A673 (cell line): ENCODE data around the gene PPM1F. TPM values are rescaled to one million over a fixed set of nuclear protein-coding genes. Genes with fewer than 3 reads are reported as not detected.
"Not testable (repeated sequence)": the region's sequence is repeated elsewhere in the genome, so short reads cannot be mapped to it uniquely, and the experiment has no call there.

Experiments used
- BruUV-seq: library from RNA; stranded (reverse); fragments of 400-500 nt; replicated peaks from 2 replicates; lab custom pipeline; 2021; lab: Mats Ljungman, UMichigan
- CTCF ChIA-PET: fragments of 300-600 bp; sonication (Branson Sonifier 250); formaldehyde crosslinking; loops from one replicate; lab custom pipeline; 2022; ENCODE audit warnings: antibody characterized with exemption; lab: Charles Lee
- POLR2A ChIA-PET: fragments of 300-600 bp; sonication (Branson Sonifier 250); formaldehyde crosslinking; loops from one replicate; lab custom pipeline; 2022; ENCODE audit warnings: antibody characterized with exemption; ENCODE audit not compliant: low non-redundant PET; lab: Charles Lee
- DNase-seq: peaks from one replicate; pipeline ENCODE4 v3.0.0-alpha.2; 2015; ENCODE audit warnings: low spot score
- H3K27ac ChIP-seq: fragments of 200-600 bp; sonication (generic); 2 replicates; pipeline ENCODE4 v1.5.1; 2016; ENCODE audit warnings: mixed run types, low read depth, mild to moderate bottlenecking, mixed read lengths, antibody characterized with exemption, low read length; ENCODE audit not compliant: poor library complexity, severe bottlenecking
- H3K27me3 ChIP-seq: fragments of 200-600 bp; sonication (generic); replicated peaks from 2 replicates; pipeline ENCODE4 v1.6.1; 2017; ENCODE audit warnings: mixed run types, low read depth, mild to moderate bottlenecking, mixed read lengths, antibody characterized with exemption, low read length; ENCODE audit not compliant: insufficient read depth, poor library complexity
- H3K36me3 ChIP-seq: fragments of 200-600 bp; sonication (generic); 2 replicates; pipeline ENCODE4 v1.6.1; 2016; ENCODE audit warnings: mixed run types, mild to moderate bottlenecking, mixed read lengths, antibody characterized with exemption, low read length; ENCODE audit not compliant: insufficient read depth, poor library complexity, severe bottlenecking
- H3K4me1 ChIP-seq: fragments of 200-600 bp; sonication (generic); 2 replicates; pipeline ENCODE4 v1.6.1; 2017; ENCODE audit warnings: mixed run types, mild to moderate bottlenecking, mixed read lengths, antibody characterized with exemption, low read length; ENCODE audit not compliant: insufficient read depth, poor library complexity, severe bottlenecking
- H3K4me3 ChIP-seq: fragments of 200-600 bp; sonication (generic); 2 replicates; pipeline ENCODE4 v1.5.1; 2016; ENCODE audit warnings: low read depth, mixed run types, mild to moderate bottlenecking, mixed read lengths, low read length; ENCODE audit not compliant: poor library complexity, severe bottlenecking
- H3K9me3 ChIP-seq: fragments of 200-600 bp; sonication (generic); 2 replicates; pipeline ENCODE4 v1.6.1; 2016; ENCODE audit warnings: mixed run types, low read depth, mild to moderate bottlenecking, mixed read lengths, antibody characterized with exemption, low read length; ENCODE audit not compliant: poor library complexity, severe bottlenecking
- EZH2 ChIP-seq: fragments of 200-600 bp; sonication (generic); IDR thresholded peaks from 2 replicates; pipeline ENCODE4 v1.6.1; 2017; ENCODE audit warnings: borderline replicate concordance, low read depth, mild to moderate bottlenecking, mixed read lengths, antibody characterized with exemption, low read length; ENCODE audit not compliant: poor library complexity, severe bottlenecking
- intact Hi-C: fragments of 100-400 bp; cut with micrococcal nuclease; formaldehyde crosslinking; loops from one replicate; pipeline ENCODE4 v1.10.0; 2022; ENCODE audit not compliant: unreplicated experiment
- total RNA-seq: library from RNA; stranded (reverse); gene quantifications from 2 replicates; pipeline ENCODE4 v1.2.3, GENCODE V29; 2021
- TF ChIP-seq, protein P1 (sequence below): fragments of 300-800, 200-600 bp; sonication (generic); conservative IDR thresholded peaks from 2 replicates; pipeline ENCODE4 v1.5.1; 2017; ENCODE audit warnings: low read depth, mild to moderate bottlenecking, antibody characterized with exemption, low read length, moderate library complexity, mixed read lengths

Gene PPM1F
- total RNA-seq, 1 experiment from 2014 or later = 101 TPM

DNA sequence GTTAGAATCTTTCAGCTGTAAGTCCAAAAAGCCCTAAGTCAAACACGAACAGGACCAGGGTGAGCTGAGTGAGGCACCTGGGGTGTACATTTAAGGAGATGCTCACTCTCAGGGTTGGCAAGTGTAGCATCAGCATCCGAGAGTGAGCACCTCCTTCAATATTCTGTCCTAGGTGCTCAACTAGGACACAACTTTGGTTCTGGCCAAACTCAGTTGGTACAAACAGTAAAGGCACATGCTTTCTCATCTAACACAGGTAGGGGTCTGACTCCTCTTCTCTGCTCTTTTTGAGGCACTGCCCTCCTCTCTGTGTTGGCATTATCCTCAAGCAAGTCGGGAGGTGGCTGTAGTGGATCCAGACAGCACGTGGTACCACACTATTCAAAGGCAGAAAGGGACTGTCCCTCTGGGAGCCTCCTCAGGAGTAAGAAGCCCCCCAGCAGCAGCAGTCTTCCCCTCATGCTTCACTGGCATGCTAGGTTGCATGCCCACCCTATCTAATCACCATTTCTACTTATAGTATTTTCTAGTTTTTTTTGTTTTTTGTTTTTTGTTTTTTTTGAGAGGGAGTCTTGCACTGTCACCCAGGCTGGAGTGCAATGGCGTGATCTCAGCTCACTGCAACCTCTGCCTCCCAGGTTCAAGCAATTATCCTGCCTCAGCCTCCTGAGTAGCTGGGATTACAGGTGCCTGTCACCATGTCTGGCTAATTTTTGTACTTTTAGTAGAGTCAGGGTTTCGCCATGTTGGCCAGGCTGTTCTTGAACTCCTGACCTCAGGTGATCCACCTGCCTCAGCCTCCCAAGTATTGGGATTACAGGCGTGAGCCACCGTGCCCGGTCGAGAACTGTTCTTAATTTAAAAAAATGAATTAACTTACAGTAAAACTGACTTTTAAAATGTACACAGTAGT is 70.6 kb downstream of the PPM1F start:
- Histone ChIP-seq H3K27ac (no peak overlapping the region), H3K9me3 (no peaks in the 10 kb centered on the region), H3K4me3 (no peak overlapping the region), H3K4me1 (no peaks in the 10 kb centered on the region), H3K27me3 (no peaks in the 10 kb centered on the region), H3K36me3 (no peaks in the 10 kb centered on the region)
- ChIA-PET POLR2A (no interaction called here), CTCF (no interaction called here)
- intact Hi-C loops = no loop called here
- no peak for DNase-seq
- no TSS peak for BruUV-seq
- no peak for TF ChIP-seq EZH2
- TF ChIP-seq, protein P1, sequence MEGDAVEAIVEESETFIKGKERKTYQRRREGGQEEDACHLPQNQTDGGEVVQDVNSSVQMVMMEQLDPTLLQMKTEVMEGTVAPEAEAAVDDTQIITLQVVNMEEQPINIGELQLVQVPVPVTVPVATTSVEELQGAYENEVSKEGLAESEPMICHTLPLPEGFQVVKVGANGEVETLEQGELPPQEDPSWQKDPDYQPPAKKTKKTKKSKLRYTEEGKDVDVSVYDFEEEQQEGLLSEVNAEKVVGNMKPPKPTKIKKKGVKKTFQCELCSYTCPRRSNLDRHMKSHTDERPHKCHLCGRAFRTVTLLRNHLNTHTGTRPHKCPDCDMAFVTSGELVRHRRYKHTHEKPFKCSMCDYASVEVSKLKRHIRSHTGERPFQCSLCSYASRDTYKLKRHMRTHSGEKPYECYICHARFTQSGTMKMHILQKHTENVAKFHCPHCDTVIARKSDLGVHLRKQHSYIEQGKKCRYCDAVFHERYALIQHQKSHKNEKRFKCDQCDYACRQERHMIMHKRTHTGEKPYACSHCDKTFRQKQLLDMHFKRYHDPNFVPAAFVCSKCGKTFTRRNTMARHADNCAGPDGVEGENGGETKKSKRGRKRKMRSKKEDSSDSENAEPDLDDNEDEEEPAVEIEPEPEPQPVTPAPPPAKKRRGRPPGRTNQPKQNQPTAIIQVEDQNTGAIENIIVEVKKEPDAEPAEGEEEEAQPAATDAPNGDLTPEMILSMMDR = no peak

DNA sequence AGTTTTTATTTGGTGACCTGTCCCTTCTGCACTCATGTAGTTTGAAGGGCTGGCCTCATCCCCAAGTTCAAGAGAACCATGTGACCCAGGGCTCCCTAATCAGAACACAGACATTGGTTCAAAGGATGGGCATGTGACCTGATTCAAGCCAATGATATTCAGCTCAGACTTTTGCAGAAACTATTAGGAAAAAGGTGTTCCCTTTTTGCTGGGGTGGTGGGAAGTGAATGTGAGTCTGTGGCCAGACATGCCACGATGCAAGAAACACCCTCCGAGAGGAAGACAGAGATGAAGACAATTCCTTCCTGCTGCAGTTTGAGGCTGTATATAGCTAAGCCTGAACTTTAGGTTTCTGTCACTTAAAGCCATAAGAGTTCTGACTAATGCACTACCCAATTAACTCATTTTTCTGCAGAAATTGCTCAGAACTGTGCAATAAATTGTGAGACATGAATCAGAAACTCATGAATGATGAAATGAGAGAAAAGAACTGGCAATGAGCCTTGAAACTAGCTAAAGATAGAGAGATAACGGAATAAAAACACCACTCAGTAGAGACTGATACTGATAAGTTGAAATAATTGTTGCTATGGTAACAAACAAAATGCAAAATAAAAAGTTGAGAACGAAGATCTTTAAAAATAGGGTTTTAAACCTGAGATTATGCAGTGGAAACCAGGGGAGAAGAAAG is 76.0 kb downstream of the PPM1F start:
- H3K27ac ChIP-seq = no peak overlapping the region
- peaks cover 5% of the 10 kb centered on the region for H3K4me1 ChIP-seq
- no peaks in the 10 kb centered on the region for H3K9me3 ChIP-seq
- BruUV-seq = no TSS peak
- TF ChIP-seq, protein P1 = no peak
- no peak for TF ChIP-seq EZH2
- DNase-seq = peak; percentile 18
- intact Hi-C loops = no loop called here
- H3K4me3 ChIP-seq = no peak overlapping the region
- no peaks in the 10 kb centered on the region for H3K36me3 ChIP-seq
- H3K27me3 ChIP-seq = no peaks in the 10 kb centered on the region
- CTCF ChIA-PET = no interaction called here
- POLR2A ChIA-PET = no interaction called here

DNA sequence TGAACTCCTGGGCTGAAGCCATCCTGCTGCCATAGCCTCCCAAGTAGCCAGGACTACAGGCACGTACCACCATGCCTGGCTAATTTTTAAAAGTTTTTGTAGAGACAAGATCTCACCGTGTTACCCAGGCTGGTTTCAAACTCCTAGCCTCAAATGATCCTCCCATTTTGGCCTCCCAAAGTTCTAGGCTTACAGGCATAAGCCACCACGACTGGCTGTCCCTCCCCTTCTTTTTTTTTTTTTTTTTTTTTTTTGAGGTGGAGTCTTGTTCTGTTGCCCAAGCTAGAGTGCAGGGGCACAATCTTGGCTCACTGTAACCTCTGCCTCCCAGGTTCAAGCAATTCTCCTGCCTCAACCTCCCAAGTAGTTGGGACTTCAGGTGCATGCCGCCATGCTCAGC is 77.7 kb downstream of the PPM1F start:
- H3K4me3 ChIP-seq, H3K4me1 ChIP-seq, CTCF ChIA-PET, H3K27me3 ChIP-seq, H3K9me3 ChIP-seq, POLR2A ChIA-PET, H3K27ac ChIP-seq, BruUV-seq, DNase-seq, H3K36me3 ChIP-seq, intact Hi-C loops: not testable (repeated sequence)
